SK-N-SH (cell line): ENCODE results near the gene UBR2.

Source experiments
- EZH2phosphoT487 ChIP-seq: fragments of 200-600 bp; sonication (generic); IDR thresholded peaks from 2 replicates; pipeline ENCODE4 v1.6.1; 2017; ENCODE audit warnings: low read depth, mixed run types, mild to moderate bottlenecking, antibody characterized with exemption, moderate library complexity, borderline replicate concordance
- FOXJ3 ChIP-seq: sonication (generic); formaldehyde crosslinking; IDR thresholded peaks from 2 replicates; pipeline ENCODE4 v1.5.1; 2020; ENCODE audit warnings: mild to moderate bottlenecking, missing genetic modification reagents
- SIN3A ChIP-seq: IDR thresholded peaks from 2 replicates; pipeline ENCODE4 v1.6.1; 2012; ENCODE audit warnings: low read depth, mild to moderate bottlenecking, low read length, moderate library complexity, borderline replicate concordance
- TF ChIP-seq, protein P1 (sequence below): fragments of 200-600 bp; sonication (generic); IDR thresholded peaks from 2 replicates; pipeline ENCODE4 v1.6.1; 2017; ENCODE audit warnings: antibody characterized with exemption, mild to moderate bottlenecking, moderate library complexity

- TF ChIP-seq SIN3A (no peak), FOXJ3 (no peak), EZH2phosphoT487 (no peak)
- TF ChIP-seq, protein P1, sequence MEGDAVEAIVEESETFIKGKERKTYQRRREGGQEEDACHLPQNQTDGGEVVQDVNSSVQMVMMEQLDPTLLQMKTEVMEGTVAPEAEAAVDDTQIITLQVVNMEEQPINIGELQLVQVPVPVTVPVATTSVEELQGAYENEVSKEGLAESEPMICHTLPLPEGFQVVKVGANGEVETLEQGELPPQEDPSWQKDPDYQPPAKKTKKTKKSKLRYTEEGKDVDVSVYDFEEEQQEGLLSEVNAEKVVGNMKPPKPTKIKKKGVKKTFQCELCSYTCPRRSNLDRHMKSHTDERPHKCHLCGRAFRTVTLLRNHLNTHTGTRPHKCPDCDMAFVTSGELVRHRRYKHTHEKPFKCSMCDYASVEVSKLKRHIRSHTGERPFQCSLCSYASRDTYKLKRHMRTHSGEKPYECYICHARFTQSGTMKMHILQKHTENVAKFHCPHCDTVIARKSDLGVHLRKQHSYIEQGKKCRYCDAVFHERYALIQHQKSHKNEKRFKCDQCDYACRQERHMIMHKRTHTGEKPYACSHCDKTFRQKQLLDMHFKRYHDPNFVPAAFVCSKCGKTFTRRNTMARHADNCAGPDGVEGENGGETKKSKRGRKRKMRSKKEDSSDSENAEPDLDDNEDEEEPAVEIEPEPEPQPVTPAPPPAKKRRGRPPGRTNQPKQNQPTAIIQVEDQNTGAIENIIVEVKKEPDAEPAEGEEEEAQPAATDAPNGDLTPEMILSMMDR: no peak
Observed at GRCh38 chr6:42710316-42710715, 146.5 kb downstream of the UBR2 start.
